Tibial artery (tissue), 4 donors: ENCODE data around the gene DYNLT2B.
"Not testable (repeated sequence)": the region's sequence is repeated elsewhere in the genome, so short reads cannot be mapped to it uniquely, and the experiment has no call there.

Experiments used
- DNase-seq, 2 donors: peaks; one replicate each; pipeline ENCODE4 v3.0.0-alpha.2; 2019
- H3K27ac ChIP-seq, 2 donors: fragments of 200-600 bp; sonication (generic) in 1 of 2; 1 replicate in 1 of 2; 2 replicates in 1 of 2; pipeline ENCODE4 v1.5.1; 2018 to 2019; ENCODE audit warnings: mild to moderate bottlenecking in 1 of 2
- H3K27me3 ChIP-seq, 2 donors: fragments of 200-600 bp; sonication (generic) in 1 of 2; one replicate each; pipeline versions ENCODE4 v1.5.1 to v1.6.0; 2016 to 2019
- H3K36me3 ChIP-seq, 3 donors: fragments of 200-600 bp; sonication (generic) in 2 of 3; one replicate each; pipeline ENCODE4 v1.5.1; 2016 to 2019; ENCODE audit warnings: mild to moderate bottlenecking in 2 of 3
- H3K4me1 ChIP-seq, 4 donors: fragments of 200-600 bp; sonication (generic) in 2 of 4; 1 replicate in 3 of 4; 2 replicates in 1 of 4; pipeline ENCODE4 v1.5.1; 2016 to 2019
- H3K4me3 ChIP-seq, 2 donors: fragments of 200-600 bp; sonication (generic) in 1 of 2; 1 replicate in 1 of 2; 2 replicates in 1 of 2; pipeline ENCODE4 v1.5.1; 2018 to 2019; ENCODE audit warnings: mild to moderate bottlenecking in 2 of 2
- H3K9me3 ChIP-seq, 3 donors: fragments of 200-600 bp; sonication (generic) in 1 of 3; one replicate each; pipeline ENCODE4 v1.5.1; 2016 to 2019
- CTCF ChIP-seq, 2 experiments: fragments of 200-600 bp in 1 of 2; fragments of 450-650 bp in 1 of 2; IDR thresholded peaks; one replicate each; pipeline ENCODE4 v1.5.1; 2017 to 2019; ENCODE audit warnings: antibody characterized with exemption in 2 of 2, mild to moderate bottlenecking in 1 of 2, moderate library complexity in 1 of 2
- intact Hi-C: fragments of 100-400 bp; cut with DNase I; formaldehyde crosslinking; loops from one replicate; pipeline ENCODE4 v1.15.0; 2023; ENCODE audit warnings: low total_unique reads

Gene DYNLT2B

GRCh38 chr3:196317687-196318467 lies at the start of gene DYNLT2B:
DYNLT2B (minus strand) TSS chr3:196318240; CDS start chr3:196318152, 88 bp downstream.
- Histone ChIP-seq H3K4me1 (peaks cover 0 to 3% (median 0%) of the 10 kb centered on the region in 4 donors), H3K4me3 (peak within 1 kb of the TSS; percentile 86 to 88), H3K36me3 (peaks cover 0 to 7% (median 0%) of the 10 kb centered on the region in 3 donors), H3K9me3 (no peaks in the 10 kb centered on the region), H3K27ac (peak within 1 kb of the TSS; percentile 92 to 95), H3K27me3 (no peaks in the 10 kb centered on the region)
- peak; percentile 79 to 92 for DNase-seq
- no peak for TF ChIP-seq CTCF (IDR thresholded peaks at IDR 0.05)
- intact Hi-C loops: no loop called here

- no peaks in the 10 kb centered on the region for H3K27me3 ChIP-seq
- DNase-seq: no peak
- H3K9me3 ChIP-seq: no peaks in the 10 kb centered on the region
- no peaks in the 10 kb centered on the region for H3K4me1 ChIP-seq
- intact Hi-C loops: no loop called here
- no peak overlapping the region for H3K4me3 ChIP-seq
- H3K27ac ChIP-seq: no peak overlapping the region
- H3K36me3 ChIP-seq: peaks cover 36 to 81% (median 44%) of the 10 kb centered on the region in 3 donors
- no peak for TF ChIP-seq CTCF (IDR thresholded peaks at IDR 0.05)
Observed at GRCh38 chr3:196365736-196366135, 47.7 kb upstream of the DYNLT2B start.

GRCh38 chr3:196360586-196360985 lies 42.5 kb upstream of the DYNLT2B start:
- TF ChIP-seq CTCF (IDR thresholded peaks at IDR 0.05): no peak
- intact Hi-C loops: no loop called here
- no peak for DNase-seq
- Histone ChIP-seq H3K27ac (no peak overlapping the region), H3K4me3 (no peak overlapping the region), H3K9me3 (no peaks in the 10 kb centered on the region), H3K36me3 (peaks cover 66 to 86% (median 71%) of the 10 kb centered on the region in 3 donors), H3K27me3 (no peaks in the 10 kb centered on the region), H3K4me1 (no peaks in the 10 kb centered on the region)

GRCh38 chr3:196358540-196358939 lies 40.5 kb upstream of the DYNLT2B start:
- peaks cover 77 to 100% (median 80%) of the 10 kb centered on the region in 3 donors for H3K36me3 ChIP-seq
- intact Hi-C loops, H3K9me3 ChIP-seq, H3K27me3 ChIP-seq, H3K4me1 ChIP-seq, DNase-seq, H3K4me3 ChIP-seq, H3K27ac ChIP-seq: not testable (repeated sequence)

GRCh38 chr3:196357905-196358304 lies 39.9 kb upstream of the DYNLT2B start:
- DNase-seq: no peak
- H3K27ac ChIP-seq: no peak overlapping the region
- no peak overlapping the region for H3K4me3 ChIP-seq
- intact Hi-C loops: no loop called here
- no peaks in the 10 kb centered on the region for H3K9me3 ChIP-seq
- H3K36me3 ChIP-seq: peaks cover 73 to 98% (median 74%) of the 10 kb centered on the region in 3 donors
- no peaks in the 10 kb centered on the region for H3K4me1 ChIP-seq
- TF ChIP-seq CTCF (IDR thresholded peaks at IDR 0.05): no peak
- H3K27me3 ChIP-seq: no peaks in the 10 kb centered on the region

GRCh38 chr3:196356556-196356955 lies 38.5 kb upstream of the DYNLT2B start:
- TF ChIP-seq CTCF (IDR thresholded peaks at IDR 0.05): no peak
- no peaks in the 10 kb centered on the region for H3K27me3 ChIP-seq
- no peak overlapping the region for H3K27ac ChIP-seq
- peaks cover 60 to 97% (median 62%) of the 10 kb centered on the region in 3 donors for H3K36me3 ChIP-seq
- H3K9me3 ChIP-seq: no peaks in the 10 kb centered on the region
- intact Hi-C loops: no loop called here
- H3K4me3 ChIP-seq: no peak overlapping the region
- no peaks in the 10 kb centered on the region for H3K4me1 ChIP-seq
- DNase-seq: no peak
